HG02970 (cell line): ENCODE results near the gene RPA1.

Experiments
- ATAC-seq: cut with Tn5 transposase; IDR thresholded peaks from one replicate; pipeline ENCODE4 v1.9.1; 2021; ENCODE audit warnings: mild to moderate bottlenecking, moderate library complexity, moderate number of reproducible peaks; ENCODE audit not compliant: unreplicated experiment, low FRiP score

Gene RPA1

GRCh38 chr17:1936766-1937165 lies 107.0 kb downstream of the RPA1 start:
- ATAC-seq: no peak

- ATAC-seq: no peak
These were observed 107.7 kb downstream of the RPA1 start for GRCh38 chr17:1937461-1937860.

- no peak for ATAC-seq
These were observed 110.4 kb downstream of the RPA1 start for GRCh38 chr17:1939981-1940809.

- ATAC-seq: no peak
These were observed 111.0 kb downstream of the RPA1 start for GRCh38 chr17:1940810-1941185.

GRCh38 chr17:1941272-1942065 lies 111.7 kb downstream of the RPA1 start:
- ATAC-seq: no peak

- ATAC-seq: no peak
These were observed 112.2 kb downstream of the RPA1 start for GRCh38 chr17:1942066-1942365.

- ATAC-seq: no peak
These were observed 113.0 kb downstream of the RPA1 start for GRCh38 chr17:1942666-1943435.

GRCh38 chr17:1943436-1943831 lies 113.6 kb downstream of the RPA1 start:
- ATAC-seq: no peak

GRCh38 chr17:1945621-1946020 lies 115.8 kb downstream of the RPA1 start:
- no peak for ATAC-seq

GRCh38 chr17:1946021-1946932 lies 116.5 kb downstream of the RPA1 start:
- ATAC-seq: no peak

GRCh38 chr17:1947229-1947742 lies 117.5 kb downstream of the RPA1 start:
- no peak for ATAC-seq

GRCh38 chr17:1947743-1948516 lies 118.1 kb downstream of the RPA1 start:
- ATAC-seq: no peak

- no peak for ATAC-seq
These were observed 118.7 kb downstream of the RPA1 start for GRCh38 chr17:1948517-1948825.
